Ovary (tissue), 9 donors: ENCODE data around the gene MBNL2. TPM values are rescaled to one million over a fixed set of nuclear protein-coding genes. Genes with fewer than 3 reads are reported as not detected.

ENCODE experiments used
- DNase-seq, 5 donors: peaks; one replicate each; pipeline ENCODE4 v3.0.0-alpha.2; 2019 to 2020
- H3K27ac ChIP-seq, 2 donors: fragments of 200-600 bp; one replicate each; pipeline versions ENCODE4 v1.5.1 to v1.8.0; 2019 to 2022
- H3K27me3 ChIP-seq: fragments of 200-600 bp; one replicate; pipeline ENCODE4 v1.8.0; 2022
- H3K36me3 ChIP-seq: fragments of 200-600 bp; sonication (generic); one replicate; pipeline ENCODE4 v1.5.1; 2019
- H3K4me1 ChIP-seq: one replicate; pipeline ENCODE4 v1.8.1; 2013; ENCODE audit warnings: mild to moderate bottlenecking, moderate library complexity; ENCODE audit not compliant: insufficient read depth
- H3K4me3 ChIP-seq: fragments of 200-600 bp; sonication (generic); one replicate; pipeline ENCODE4 v1.5.1; 2017
- H3K9me3 ChIP-seq, 2 donors: fragments of 200-600 bp in 1 of 2; sonication (generic) in 1 of 2; one replicate each; pipeline versions ENCODE4 v1.5.1 to v1.8.1; 2013 to 2019; ENCODE audit warnings: mild to moderate bottlenecking in 1 of 2, moderate library complexity in 1 of 2
- EP300 ChIP-seq: sonication (generic); formaldehyde crosslinking; IDR thresholded peaks from one replicate; pipeline ENCODE4 v1.6.1; 2017; ENCODE audit warnings: antibody characterized with exemption
- POLR2A ChIP-seq: fragments of 450-650 bp; IDR thresholded peaks from one replicate; pipeline ENCODE4 v1.6.1; 2017; ENCODE audit warnings: antibody characterized with exemption, mild to moderate bottlenecking, moderate library complexity
- WGBS, 3 donors: extraction: QIAGEN DNeasy Blood & Tissue Kit in 1 of 3; methylation state at CpG; one replicate each; pipeline versions ENCODE4 v1.1.5 to v1.1.7; 2013 to 2017; 5-methylcytosine and 5-hydroxymethylcytosine counted together
- intact Hi-C, 4 donors: fragments of 100-400 bp; cut with DNase I; formaldehyde crosslinking; loops; one replicate each; pipeline versions ENCODE4 v1.11.0 to v1.15.1; 2022 to 2023
- polyA plus RNA-seq, 2 donors: library from polyadenylated mRNA; stranded (reverse); fragments of 200-250 nt in 1 of 2; fragments of 350-450 nt in 1 of 2; fragmentation: Illumina TruSeq in 1 of 2; extraction: RNeasy Lipid Tissue Mini Kit (QIAGEN cat#74804) in 1 of 2; gene quantifications; one replicate each; pipeline ENCODE4 v1.2.3, GENCODE V29; 2013 to 2014
- total RNA-seq, 7 donors: library from RNA; depleted of rRNA in 2 of 7; stranded (reverse); fragments of >200 nt in 2 of 7; fragmentation: NEBNext Ultra II Directional in 3 of 7; extraction: Animal tissue kit (Norgen Biotek cat#: 25700) in 3 of 7; gene quantifications; one replicate each; pipeline versions ENCODE4 v1.1.0 to v1.2.4, GENCODE V29; 2016 to 2023
- TF ChIP-seq, protein P1 (sequence below), 3 donors: fragments of 450-650 bp in 2 of 3; fragments of 200-600 bp in 1 of 3; IDR thresholded peaks; one replicate each; pipeline versions ENCODE4 v1.5.1 to v1.8.0; 2016 to 2022; ENCODE audit warnings: antibody characterized with exemption in 3 of 3, mild to moderate bottlenecking in 1 of 3
- donor health status: DM: no; HTN: no; CAD: no; lungs with moderate emphysema.
- donor health status: DM: no; HTN: no; CAD: no.
- donor health status: Bipolar disorder and iron deficiency.
- donor health status: DM: yes; HTN: yes; CAD: no.
- donor health status: DM: no; HTN: no; CAD: no.
- donor health status: DM: yes; HTN: yes; CAD: no.

The MBNL2 gene
- total and polyA plus RNA-seq, 9 donors, result 43.7 to 110 (median 92.1) TPM

DNA sequence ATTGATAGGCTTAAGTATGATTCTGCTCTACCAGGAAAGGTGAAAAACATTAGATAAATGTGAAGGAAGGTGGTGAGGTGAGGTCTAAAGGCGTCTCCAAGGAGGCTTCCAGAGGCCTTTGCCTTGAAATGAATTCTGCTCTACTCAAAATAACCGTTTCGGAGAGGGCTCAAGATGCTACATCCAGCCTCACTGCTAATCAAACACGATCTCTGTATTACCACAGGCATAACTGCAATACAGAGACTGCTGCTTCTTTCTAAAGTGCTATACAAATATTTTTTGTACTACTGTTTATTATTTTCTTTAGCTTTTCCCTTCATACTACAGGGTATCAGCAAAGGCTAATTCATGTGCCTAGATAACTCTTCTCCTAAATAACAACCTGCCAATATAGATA lies 16.8 kb downstream of the MBNL2 start:
- intact Hi-C loops, result no loop called here
- DNase-seq, result no peak
- Histone ChIP-seq H3K9me3 (no peaks in the 10 kb centered on the region), H3K36me3 (no peaks in the 10 kb centered on the region), H3K27ac (no peak overlapping the region), H3K4me3 (no peak overlapping the region), H3K4me1 (peaks cover 22% of the 10 kb centered on the region), H3K27me3 (no peaks in the 10 kb centered on the region)
- TF ChIP-seq POLR2A, result no peak
- TF ChIP-seq, protein P1, sequence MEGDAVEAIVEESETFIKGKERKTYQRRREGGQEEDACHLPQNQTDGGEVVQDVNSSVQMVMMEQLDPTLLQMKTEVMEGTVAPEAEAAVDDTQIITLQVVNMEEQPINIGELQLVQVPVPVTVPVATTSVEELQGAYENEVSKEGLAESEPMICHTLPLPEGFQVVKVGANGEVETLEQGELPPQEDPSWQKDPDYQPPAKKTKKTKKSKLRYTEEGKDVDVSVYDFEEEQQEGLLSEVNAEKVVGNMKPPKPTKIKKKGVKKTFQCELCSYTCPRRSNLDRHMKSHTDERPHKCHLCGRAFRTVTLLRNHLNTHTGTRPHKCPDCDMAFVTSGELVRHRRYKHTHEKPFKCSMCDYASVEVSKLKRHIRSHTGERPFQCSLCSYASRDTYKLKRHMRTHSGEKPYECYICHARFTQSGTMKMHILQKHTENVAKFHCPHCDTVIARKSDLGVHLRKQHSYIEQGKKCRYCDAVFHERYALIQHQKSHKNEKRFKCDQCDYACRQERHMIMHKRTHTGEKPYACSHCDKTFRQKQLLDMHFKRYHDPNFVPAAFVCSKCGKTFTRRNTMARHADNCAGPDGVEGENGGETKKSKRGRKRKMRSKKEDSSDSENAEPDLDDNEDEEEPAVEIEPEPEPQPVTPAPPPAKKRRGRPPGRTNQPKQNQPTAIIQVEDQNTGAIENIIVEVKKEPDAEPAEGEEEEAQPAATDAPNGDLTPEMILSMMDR (IDR thresholded peaks at IDR 0.05), result no peak
- TF ChIP-seq EP300, result no peak
- 87 to 91% (median 87%) methylated on average over 4 of the region's 4 CpGs for WGBS, 3 donors

DNA sequence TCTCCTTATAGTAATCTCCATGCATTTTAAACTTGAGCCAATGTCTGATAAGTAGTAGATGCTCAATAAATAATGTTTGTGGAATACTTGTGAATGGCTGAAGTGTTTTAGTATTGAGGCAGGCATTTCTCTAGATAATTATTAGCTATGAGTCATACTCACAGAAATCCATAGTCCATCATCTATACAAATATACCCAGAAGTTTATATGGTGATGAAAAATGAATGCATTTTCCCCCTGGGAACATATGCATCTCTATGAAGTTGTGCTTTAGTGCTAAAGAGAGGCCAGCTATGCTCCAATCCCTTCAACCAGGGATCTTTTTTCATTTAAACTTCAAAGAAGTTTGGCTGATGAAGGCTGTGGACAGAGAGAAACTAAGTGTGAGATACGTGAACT lies 17.2 kb downstream of the MBNL2 start:
- 68 to 79% (median 76%) methylated on average over 1 of the region's 1 CpG for WGBS, 3 donors
- intact Hi-C loops, result no loop called here
- Histone ChIP-seq H3K27me3 (no peaks in the 10 kb centered on the region), H3K4me3 (no peak overlapping the region), H3K36me3 (no peaks in the 10 kb centered on the region), H3K4me1 (peaks cover 23% of the 10 kb centered on the region), H3K27ac (no peak overlapping the region), H3K9me3 (no peaks in the 10 kb centered on the region)
- no peak for DNase-seq
- TF ChIP-seq POLR2A, result no peak
- TF ChIP-seq, protein P1 (IDR thresholded peaks at IDR 0.05), result no peak
- no peak for TF ChIP-seq EP300

DNA sequence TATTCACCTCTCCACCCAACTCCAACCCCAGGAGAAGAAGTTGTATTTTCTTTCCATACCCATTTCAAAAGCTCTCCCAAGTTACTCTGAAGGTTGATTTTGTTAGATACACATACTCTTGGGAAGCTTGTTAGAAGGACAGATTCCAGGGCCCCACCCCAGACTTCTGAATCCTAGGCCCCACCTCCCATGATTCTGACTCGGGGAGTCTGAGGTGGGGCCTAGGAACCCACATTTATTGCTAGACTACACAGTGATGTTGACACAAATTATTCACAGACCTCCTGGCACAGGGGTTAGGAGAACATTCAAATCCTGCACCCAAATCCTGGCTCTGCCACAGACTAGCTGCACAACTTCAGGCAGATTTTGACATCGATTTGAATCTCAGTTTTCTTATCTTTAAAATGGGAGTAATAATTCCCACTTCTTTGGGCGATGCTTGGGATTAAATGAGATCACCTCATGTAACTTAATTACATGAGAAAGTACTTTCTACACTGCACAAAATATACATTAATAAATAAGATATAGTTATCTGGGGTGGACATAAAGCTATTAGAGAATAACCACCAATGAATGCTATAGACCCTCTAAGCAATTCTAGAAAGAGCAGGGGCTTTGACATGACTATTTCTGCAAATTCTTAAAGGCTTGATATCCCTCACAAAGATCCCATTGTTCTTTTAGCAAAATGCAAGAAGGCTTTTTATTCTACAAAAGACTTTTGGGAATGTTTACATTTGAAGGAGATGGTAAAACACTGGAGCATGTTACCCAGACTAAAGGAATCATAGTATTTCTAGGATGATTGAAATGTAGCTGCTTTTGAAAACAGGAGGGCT lies 18.0 kb downstream of the MBNL2 start:
- intact Hi-C loops, result no loop called here
- Histone ChIP-seq H3K9me3 (no peaks in the 10 kb centered on the region), H3K4me1 (peaks cover 23% of the 10 kb centered on the region), H3K27ac (peak overlapping the region in 1 of 2 donors; percentile 27), H3K36me3 (no peaks in the 10 kb centered on the region), H3K4me3 (no peak overlapping the region), H3K27me3 (no peaks in the 10 kb centered on the region)
- TF ChIP-seq, protein P1 (IDR thresholded peaks at IDR 0.05), result no peak
- TF ChIP-seq POLR2A, result no peak
- no peak for TF ChIP-seq EP300
- WGBS, 3 donors, result 61 to 75% (median 70%) methylated on average over 3 of the region's 3 CpGs
- DNase-seq, result no peak

DNA sequence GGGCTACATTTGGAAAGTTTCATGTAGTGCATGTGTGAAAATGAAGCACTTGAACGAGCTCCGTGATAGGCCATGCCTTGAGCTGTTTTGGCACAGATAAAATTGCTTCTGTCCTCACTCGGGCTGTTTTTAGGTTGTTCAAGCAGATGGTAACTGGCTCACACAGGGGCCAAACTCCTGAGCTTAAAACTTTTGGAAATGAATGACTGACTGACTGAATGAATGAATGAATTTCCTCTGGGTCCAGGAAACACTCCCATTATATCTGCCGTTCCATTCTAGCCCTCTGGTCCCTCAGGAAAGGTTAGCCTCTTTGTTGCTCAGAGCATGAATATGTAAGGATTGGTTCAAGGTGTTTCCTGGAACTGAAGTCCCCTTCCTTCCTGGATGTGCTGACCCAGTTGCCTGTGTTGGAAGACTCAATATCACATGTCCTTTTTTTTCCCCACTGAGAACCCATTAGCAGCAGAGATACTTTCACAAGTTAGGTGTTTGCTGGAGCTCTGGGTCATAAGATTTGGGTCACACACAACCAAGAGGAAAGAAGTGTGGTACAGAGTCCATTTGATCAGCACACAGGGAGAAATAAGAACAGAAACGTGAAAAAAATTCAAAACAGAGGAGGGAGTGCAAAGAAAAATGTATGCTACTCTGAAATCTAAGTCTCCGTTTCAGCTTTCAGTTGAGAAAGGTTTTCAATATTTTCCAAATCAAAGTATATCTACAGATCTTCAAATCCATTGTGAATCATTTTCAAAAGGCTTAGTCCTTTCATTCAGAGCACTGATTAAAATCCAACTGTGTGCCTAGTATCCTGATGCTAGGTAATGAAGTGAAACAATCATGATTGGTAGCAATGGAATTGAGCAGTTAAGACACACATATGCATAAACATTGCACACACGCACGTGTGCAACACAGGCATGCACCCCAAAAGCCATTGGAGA lies 18.9 kb downstream of the MBNL2 start:
- no peak for DNase-seq
- Histone ChIP-seq H3K4me3 (no peak overlapping the region), H3K4me1 (peaks cover 20% of the 10 kb centered on the region), H3K27ac (no peak overlapping the region), H3K27me3 (no peaks in the 10 kb centered on the region), H3K36me3 (no peaks in the 10 kb centered on the region), H3K9me3 (no peaks in the 10 kb centered on the region)
- WGBS, 3 donors, result 37 to 44% (median 39%) methylated on average over 8 of the region's 8 CpGs
- intact Hi-C loops, result no loop called here
- TF ChIP-seq POLR2A (no peak), EP300 (no peak)
- TF ChIP-seq, protein P1 (IDR thresholded peaks at IDR 0.05), result no peak
